ENCODE data around the gene ASB5. TPM values are rescaled to one million over a fixed set of nuclear protein-coding genes. Genes with fewer than 3 reads are reported as not detected.

The ASB5 gene
- total RNA-seq, 1 donor from 2014 or later: not detected

DNA sequence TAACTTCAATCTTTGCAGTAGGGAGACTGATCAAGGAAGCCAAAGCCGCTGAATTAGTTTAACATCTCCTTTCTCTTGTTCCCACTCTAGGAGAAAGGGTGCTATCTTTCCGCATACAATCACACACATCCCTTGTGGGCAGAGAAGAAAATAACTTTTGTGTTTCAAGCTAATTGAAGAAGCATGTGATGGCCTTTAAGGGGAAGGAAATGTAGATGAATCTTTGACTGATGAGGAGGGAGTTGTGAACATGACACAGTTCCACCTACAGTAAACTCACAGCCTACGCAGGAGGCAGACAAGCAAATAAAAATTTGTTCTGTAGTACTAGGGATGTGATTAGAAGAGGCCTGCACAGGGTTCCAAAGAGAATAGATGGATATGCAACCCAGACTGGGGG, 58.9 kb downstream of the ASB5 start:
- Histone ChIP-seq H3K4me3 (no peak overlapping the region), H4K20me1 (ENCODE audit: low read depth) (no peaks in the 10 kb centered on the region), H3K27ac (no peak overlapping the region), H2AFZ (replicated peaks) (no peak overlapping the region), H3K27me3 (no peaks in the 10 kb centered on the region), H3K9ac (no peak overlapping the region), H3K9me3 (ENCODE audit: low read depth) (no peaks in the 10 kb centered on the region), H3K4me2 (no peak overlapping the region), H3K79me2 (ENCODE audit: low read depth) (no peaks in the 10 kb centered on the region), H3F3A (ENCODE audit: low read depth) (no peaks in the 10 kb centered on the region), H3K4me1 (no peaks in the 10 kb centered on the region), H3K36me3 (no peaks in the 10 kb centered on the region)
- Mint-ChIP-seq H3K9me3 (peaks cover 6% of the 10 kb centered on the region), H3K4me1 (peaks cover 6% of the 10 kb centered on the region), H3K36me3 (no peaks in the 10 kb centered on the region), H3K4me3 (no peak overlapping the region), H3K27ac (no peak overlapping the region), H3K27me3 (ENCODE audit: insufficient read depth, low read depth) (no peaks in the 10 kb centered on the region)
- no peak for DNase-seq (ENCODE audit: low spot score)
- TF ChIP-seq EZH2phosphoT487 (IDR thresholded peaks at IDR 0.05) (no peak), EZH2 (IDR thresholded peaks at IDR 0.05) (no peak)
- TF ChIP-seq, protein P1, sequence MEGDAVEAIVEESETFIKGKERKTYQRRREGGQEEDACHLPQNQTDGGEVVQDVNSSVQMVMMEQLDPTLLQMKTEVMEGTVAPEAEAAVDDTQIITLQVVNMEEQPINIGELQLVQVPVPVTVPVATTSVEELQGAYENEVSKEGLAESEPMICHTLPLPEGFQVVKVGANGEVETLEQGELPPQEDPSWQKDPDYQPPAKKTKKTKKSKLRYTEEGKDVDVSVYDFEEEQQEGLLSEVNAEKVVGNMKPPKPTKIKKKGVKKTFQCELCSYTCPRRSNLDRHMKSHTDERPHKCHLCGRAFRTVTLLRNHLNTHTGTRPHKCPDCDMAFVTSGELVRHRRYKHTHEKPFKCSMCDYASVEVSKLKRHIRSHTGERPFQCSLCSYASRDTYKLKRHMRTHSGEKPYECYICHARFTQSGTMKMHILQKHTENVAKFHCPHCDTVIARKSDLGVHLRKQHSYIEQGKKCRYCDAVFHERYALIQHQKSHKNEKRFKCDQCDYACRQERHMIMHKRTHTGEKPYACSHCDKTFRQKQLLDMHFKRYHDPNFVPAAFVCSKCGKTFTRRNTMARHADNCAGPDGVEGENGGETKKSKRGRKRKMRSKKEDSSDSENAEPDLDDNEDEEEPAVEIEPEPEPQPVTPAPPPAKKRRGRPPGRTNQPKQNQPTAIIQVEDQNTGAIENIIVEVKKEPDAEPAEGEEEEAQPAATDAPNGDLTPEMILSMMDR (IDR thresholded peaks at IDR 0.05): no peak

DNA sequence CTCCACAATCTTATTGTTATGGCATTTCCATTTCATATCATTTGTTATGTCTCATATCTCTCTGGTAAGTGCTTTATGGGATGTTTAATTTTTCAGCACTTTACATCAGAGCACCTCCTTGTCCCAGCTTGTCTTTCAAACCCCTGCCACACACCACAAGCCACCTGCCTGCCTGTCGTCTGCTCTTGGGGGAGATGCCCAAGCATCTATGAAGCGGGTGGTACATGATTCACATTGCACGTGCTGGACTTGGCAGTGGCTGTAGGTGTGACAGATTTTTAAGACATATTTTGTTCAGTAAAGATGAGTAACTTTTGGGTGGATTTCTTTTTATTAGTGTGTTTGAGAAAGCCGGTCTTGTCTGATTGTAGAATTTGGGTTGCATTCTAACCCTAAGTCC, 59.5 kb downstream of the ASB5 start:
- Mint-ChIP-seq H3K36me3 (no peaks in the 10 kb centered on the region), H3K27ac (no peak overlapping the region), H3K4me3 (no peak overlapping the region), H3K9me3 (peaks cover 6% of the 10 kb centered on the region), H3K4me1 (peaks cover 10% of the 10 kb centered on the region), H3K27me3 (ENCODE audit: insufficient read depth, low read depth) (no peaks in the 10 kb centered on the region)
- Histone ChIP-seq H3F3A (ENCODE audit: low read depth) (no peaks in the 10 kb centered on the region), H3K4me3 (no peak overlapping the region), H3K27me3 (no peaks in the 10 kb centered on the region), H3K27ac (no peak overlapping the region), H3K79me2 (ENCODE audit: low read depth) (no peaks in the 10 kb centered on the region), H3K9ac (no peak overlapping the region), H2AFZ (replicated peaks) (no peak overlapping the region), H3K9me3 (ENCODE audit: low read depth) (no peaks in the 10 kb centered on the region), H3K4me2 (no peak overlapping the region), H4K20me1 (ENCODE audit: low read depth) (no peaks in the 10 kb centered on the region), H3K36me3 (no peaks in the 10 kb centered on the region), H3K4me1 (no peaks in the 10 kb centered on the region)
- TF ChIP-seq EZH2 (IDR thresholded peaks at IDR 0.05) (no peak), EZH2phosphoT487 (IDR thresholded peaks at IDR 0.05) (no peak)
- TF ChIP-seq, protein P1 (IDR thresholded peaks at IDR 0.05): no peak
- DNase-seq (ENCODE audit: low spot score): no peak

- Mint-ChIP-seq H3K27ac (no peak overlapping the region), H3K27me3 (ENCODE audit: insufficient read depth, low read depth) (peaks cover under 1% of the 10 kb centered on the region), H3K9me3 (peaks cover 6% of the 10 kb centered on the region), H3K4me3 (no peak overlapping the region), H3K4me1 (peaks cover 10% of the 10 kb centered on the region), H3K36me3 (no peaks in the 10 kb centered on the region)
- Histone ChIP-seq H3K9me3 (ENCODE audit: low read depth) (no peaks in the 10 kb centered on the region), H2AFZ (replicated peaks) (no peak overlapping the region), H3K79me2 (ENCODE audit: low read depth) (no peaks in the 10 kb centered on the region), H3K9ac (no peak overlapping the region), H3K27me3 (no peaks in the 10 kb centered on the region), H3K4me1 (no peaks in the 10 kb centered on the region), H3K36me3 (no peaks in the 10 kb centered on the region), H4K20me1 (ENCODE audit: low read depth) (no peaks in the 10 kb centered on the region), H3F3A (ENCODE audit: low read depth) (no peaks in the 10 kb centered on the region), H3K4me3 (no peak overlapping the region), H3K4me2 (no peak overlapping the region), H3K27ac (no peak overlapping the region)
- no peak for DNase-seq (ENCODE audit: low spot score)
- TF ChIP-seq EZH2 (IDR thresholded peaks at IDR 0.05) (no peak), EZH2phosphoT487 (IDR thresholded peaks at IDR 0.05) (no peak)
- TF ChIP-seq, protein P1 (IDR thresholded peaks at IDR 0.05): no peak
Measured at GRCh38 chr4:176207839-176208238, 61.2 kb downstream of the ASB5 start.
